Endodermal cell (in vitro differentiated cells): ENCODE results near the gene ENGASE. TPM values are rescaled to one million over a fixed set of nuclear protein-coding genes. Genes with fewer than 3 reads are reported as not detected.

ENCODE experiments used
- DNase-seq: peaks from one replicate; pipeline ENCODE4 v3.0.0-alpha.2; 2017
- H3K27ac ChIP-seq: 2 replicates; pipeline ENCODE4 v1.5.1; 2013; ENCODE audit warnings: mild to moderate bottlenecking, low read depth, low read length, moderate library complexity
- H3K27me3 ChIP-seq: 2 replicates; pipeline ENCODE4 v1.6.1; 2013; ENCODE audit warnings: mild to moderate bottlenecking, low read length, moderate library complexity; ENCODE audit not compliant: insufficient read depth, control insufficient read depth, poor library complexity, severe bottlenecking
- H3K36me3 ChIP-seq: 2 replicates; pipeline ENCODE4 v1.7.0; 2013; ENCODE audit warnings: mild to moderate bottlenecking, low read length, moderate library complexity; ENCODE audit not compliant: control insufficient read depth, insufficient read depth
- H3K4me1 ChIP-seq: one replicate; pipeline ENCODE4 v1.7.0; 2013; ENCODE audit warnings: low read length; ENCODE audit not compliant: control insufficient read depth, insufficient read depth
- H3K4me3 ChIP-seq: 2 replicates; pipeline ENCODE4 v1.5.1; 2013; ENCODE audit warnings: mild to moderate bottlenecking, low read length, moderate library complexity
- H3K9ac ChIP-seq: 2 replicates; pipeline ENCODE4 v1.6.1; 2013; ENCODE audit warnings: mild to moderate bottlenecking, low read length, moderate library complexity; ENCODE audit not compliant: poor library complexity, severe bottlenecking; ENCODE audit errors: extremely low read depth
- H3K9me3 ChIP-seq: 2 replicates; pipeline ENCODE4 v1.6.1; 2013; ENCODE audit warnings: mild to moderate bottlenecking, low read length, moderate library complexity; ENCODE audit not compliant: control insufficient read depth
- H3K27ac Mint-ChIP-seq: 2 replicates; pipeline ENCODE4 v1.8.0; 2020; ENCODE audit warnings: mixed read lengths
- H3K27me3 Mint-ChIP-seq: 2 replicates; pipeline ENCODE4 v1.8.0; 2021; ENCODE audit warnings: mild to moderate bottlenecking, mixed read lengths; ENCODE audit not compliant: insufficient read depth
- H3K36me3 Mint-ChIP-seq: 2 replicates; pipeline ENCODE4 v1.8.0; 2020; ENCODE audit warnings: low read depth, mixed read lengths
- H3K4me1 Mint-ChIP-seq: 2 replicates; pipeline ENCODE4 v1.8.0; 2020; ENCODE audit warnings: mixed read lengths
- H3K4me3 Mint-ChIP-seq: 2 replicates; pipeline ENCODE4 v1.8.0; 2020; ENCODE audit warnings: mild to moderate bottlenecking, moderate library complexity, mixed read lengths
- H3K9me3 Mint-ChIP-seq: 2 replicates; pipeline ENCODE4 v1.8.0; 2020; ENCODE audit warnings: mild to moderate bottlenecking, mixed read lengths
- WGBS, 2 experiments: methylation state at CpG; one replicate each; pipeline versions ENCODE4 v1.1.5 to v1.1.7; 2013; ENCODE audit warnings: missing lambda C conversion rate in 2 of 2, mixed read lengths in 1 of 2; ENCODE audit not compliant: insufficient coverage in 1 of 2, insufficient read length in 1 of 2; 5-methylcytosine and 5-hydroxymethylcytosine counted together
- total RNA-seq, 2 donors: library from RNA; stranded (reverse); fragmentation: NEBNext Ultra II Directional in 1 of 2; extraction: Animal tissue kit (Norgen Biotek cat#: 25700) in 1 of 2; gene quantifications; 2 replicates in 1 of 2; 3 replicates in 1 of 2; pipeline ENCODE4 v1.2.1, GENCODE V29; 2021
- TF ChIP-seq, protein P1 (sequence below): fragments of 200-600 bp; sonication (generic); conservative IDR thresholded peaks from 2 replicates; pipeline ENCODE4 v1.5.0; 2021; ENCODE audit warnings: antibody characterized with exemption, mild to moderate bottlenecking

The ENGASE gene
- total RNA-seq, 2 donors from 2014 or later, result 40.8 to 42.0 TPM

DNA sequence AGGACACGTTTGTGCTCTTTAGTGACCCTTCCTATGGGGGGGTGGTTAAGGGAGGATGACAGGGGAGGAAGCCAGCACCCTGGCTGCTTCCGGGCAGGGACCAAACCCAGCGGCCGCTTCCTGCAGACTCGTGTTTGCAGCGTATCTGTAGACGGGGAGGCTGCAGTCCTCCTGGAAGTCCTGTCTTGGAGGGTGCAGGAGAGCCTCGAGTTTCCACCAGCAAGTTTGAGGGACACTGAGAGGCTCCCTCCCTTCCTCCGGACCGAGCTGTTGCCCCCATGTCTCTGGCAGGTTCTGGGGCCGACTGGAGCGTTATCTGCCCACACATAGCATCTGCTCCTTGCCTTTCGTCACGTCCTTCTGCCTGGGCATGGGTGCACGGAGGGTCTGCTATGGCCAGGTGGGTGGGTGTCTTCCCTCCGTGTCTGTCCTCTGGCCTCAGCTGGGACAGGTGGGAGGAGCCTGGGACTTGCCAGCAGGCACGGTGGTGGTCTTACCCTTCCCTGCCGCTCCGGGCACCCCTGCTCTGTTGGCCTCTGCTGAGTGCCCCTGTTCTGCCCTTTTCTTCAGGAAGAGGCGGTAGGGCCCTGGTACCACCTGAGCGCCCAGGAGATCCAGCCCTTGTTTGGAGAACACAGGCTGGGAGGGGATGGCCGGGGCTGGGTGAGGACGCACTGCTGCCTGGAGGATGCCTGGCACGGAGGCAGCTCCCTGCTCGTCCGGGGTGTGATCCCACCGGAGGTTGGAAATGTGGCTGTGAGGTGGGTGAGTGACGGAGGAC is 8.8 kb downstream of the ENGASE start:
- Histone ChIP-seq H3K9ac (no peak overlapping the region), H3K9me3 (no peaks in the 10 kb centered on the region), H3K4me1 (no peaks in the 10 kb centered on the region), H3K27ac (no peak overlapping the region), H3K36me3 (peaks cover 17% of the 10 kb centered on the region), H3K4me3 (no peak overlapping the region), H3K27me3 (no peaks in the 10 kb centered on the region)
- Mint-ChIP-seq H3K27ac (no peak overlapping the region), H3K36me3 (peaks cover 40% of the 10 kb centered on the region), H3K4me1 (no peaks in the 10 kb centered on the region), H3K4me3 (no peak overlapping the region), H3K9me3 (peaks cover 1% of the 10 kb centered on the region), H3K27me3 (no peaks in the 10 kb centered on the region)
- no peak for DNase-seq
- TF ChIP-seq, protein P1, sequence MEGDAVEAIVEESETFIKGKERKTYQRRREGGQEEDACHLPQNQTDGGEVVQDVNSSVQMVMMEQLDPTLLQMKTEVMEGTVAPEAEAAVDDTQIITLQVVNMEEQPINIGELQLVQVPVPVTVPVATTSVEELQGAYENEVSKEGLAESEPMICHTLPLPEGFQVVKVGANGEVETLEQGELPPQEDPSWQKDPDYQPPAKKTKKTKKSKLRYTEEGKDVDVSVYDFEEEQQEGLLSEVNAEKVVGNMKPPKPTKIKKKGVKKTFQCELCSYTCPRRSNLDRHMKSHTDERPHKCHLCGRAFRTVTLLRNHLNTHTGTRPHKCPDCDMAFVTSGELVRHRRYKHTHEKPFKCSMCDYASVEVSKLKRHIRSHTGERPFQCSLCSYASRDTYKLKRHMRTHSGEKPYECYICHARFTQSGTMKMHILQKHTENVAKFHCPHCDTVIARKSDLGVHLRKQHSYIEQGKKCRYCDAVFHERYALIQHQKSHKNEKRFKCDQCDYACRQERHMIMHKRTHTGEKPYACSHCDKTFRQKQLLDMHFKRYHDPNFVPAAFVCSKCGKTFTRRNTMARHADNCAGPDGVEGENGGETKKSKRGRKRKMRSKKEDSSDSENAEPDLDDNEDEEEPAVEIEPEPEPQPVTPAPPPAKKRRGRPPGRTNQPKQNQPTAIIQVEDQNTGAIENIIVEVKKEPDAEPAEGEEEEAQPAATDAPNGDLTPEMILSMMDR, result no peak
- WGBS, 2 experiments, result 89 to 94% methylated on average over 22 to 28 of the region's 28 CpGs

DNA sequence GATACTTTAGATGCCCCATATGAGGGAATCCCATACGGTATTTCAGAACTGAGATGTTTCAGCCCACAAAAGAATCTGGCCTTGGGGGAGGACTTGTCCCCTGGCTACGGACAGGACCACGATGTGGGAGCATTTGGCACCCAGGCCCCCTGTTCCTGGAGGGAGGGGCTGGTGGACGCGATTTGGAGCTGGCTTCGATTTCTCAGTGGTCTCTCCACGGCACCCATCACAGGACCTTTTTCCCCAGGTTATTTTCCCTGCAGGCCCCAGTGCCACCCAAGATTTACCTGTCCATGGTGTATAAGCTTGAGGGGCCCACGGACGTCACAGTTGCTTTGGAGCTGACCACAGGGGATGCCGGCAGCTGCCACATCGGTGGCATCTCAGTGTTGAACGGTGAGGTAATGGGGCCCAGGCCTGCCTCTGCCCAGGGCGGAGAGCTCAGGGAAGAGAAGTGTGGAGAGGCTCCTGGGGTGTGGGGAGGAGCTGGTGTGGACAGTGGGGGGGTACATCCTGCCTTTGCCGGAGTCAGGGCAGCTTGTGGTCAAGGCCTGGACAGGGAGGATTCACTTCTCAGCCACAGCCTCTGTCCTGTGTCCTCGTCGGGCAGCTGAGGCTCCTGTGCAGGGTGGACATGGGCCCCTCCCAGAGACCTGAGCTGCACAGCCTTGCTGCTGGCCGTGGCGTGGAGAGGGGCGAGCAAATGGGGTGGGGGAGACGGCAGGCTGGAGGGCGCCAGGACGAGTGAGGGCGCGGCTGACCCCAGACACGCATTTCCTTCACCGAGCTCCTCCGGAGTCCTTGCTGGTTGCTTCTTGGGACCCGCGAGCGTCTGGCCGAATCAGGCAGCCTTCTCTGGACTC is 9.9 kb downstream of the ENGASE start:
- TF ChIP-seq, protein P1, result no peak
- no peaks in the 10 kb centered on the region for H3K27me3 Mint-ChIP-seq
- Histone ChIP-seq H3K27me3 (no peaks in the 10 kb centered on the region), H3K9ac (no peak overlapping the region), H3K36me3 (peaks cover 9% of the 10 kb centered on the region), H3K9me3 (no peaks in the 10 kb centered on the region), H3K4me1 (no peaks in the 10 kb centered on the region), H3K27ac (no peak overlapping the region), H3K4me3 (no peak overlapping the region)
- peaks cover 1% of the 10 kb centered on the region for H3K9me3 Mint-ChIP-seq
- no peak overlapping the region for H3K27ac Mint-ChIP-seq
- DNase-seq, result no peak
- no peak overlapping the region for H3K4me3 Mint-ChIP-seq
- peaks cover 33% of the 10 kb centered on the region for H3K36me3 Mint-ChIP-seq
- 95 to 96% methylated on average over 19 to 31 of the region's 31 CpGs for WGBS, 2 experiments
- H3K4me1 Mint-ChIP-seq, result no peaks in the 10 kb centered on the region

DNA sequence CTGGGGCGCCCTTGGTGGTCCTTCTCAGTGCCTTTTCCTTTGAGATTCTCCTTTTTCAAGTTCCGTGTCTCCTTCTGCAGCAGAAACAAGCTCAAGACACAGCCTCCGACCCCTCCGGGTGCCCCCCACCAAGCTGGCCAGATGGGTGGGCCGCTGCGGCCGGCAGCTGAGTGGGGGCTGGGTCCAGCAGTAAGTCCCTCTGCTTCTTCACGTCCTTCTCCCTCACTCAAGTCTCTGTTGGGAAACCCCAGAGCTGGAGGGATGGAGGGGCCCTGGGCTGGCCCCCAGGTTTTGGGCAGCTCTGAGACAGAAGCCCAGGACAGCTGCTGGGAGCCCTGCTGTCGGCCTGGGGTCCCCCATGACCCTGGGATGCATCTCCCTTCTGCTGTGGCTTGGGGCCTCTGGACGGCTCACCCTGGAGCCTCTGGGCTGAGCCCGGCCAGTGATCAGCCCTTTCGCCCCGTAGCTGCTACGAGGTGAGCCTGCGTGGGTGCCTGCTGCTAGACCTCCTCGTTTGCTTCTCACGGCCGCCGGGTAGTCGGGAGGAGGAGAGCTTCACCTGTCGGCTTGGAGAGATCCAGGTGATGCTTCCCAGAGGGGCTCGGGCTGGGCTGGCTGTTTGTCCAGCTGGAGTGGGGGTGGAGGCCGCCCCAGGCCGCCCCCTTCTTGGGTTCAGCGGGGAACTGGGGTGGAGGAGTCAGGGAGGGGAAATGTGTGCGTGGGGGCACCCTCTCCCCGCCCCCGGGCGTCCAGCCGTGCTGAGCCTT is 10.7 kb downstream of the ENGASE start:
- Histone ChIP-seq H3K9me3 (no peaks in the 10 kb centered on the region), H3K27ac (no peak overlapping the region), H3K4me3 (no peak overlapping the region), H3K27me3 (no peaks in the 10 kb centered on the region), H3K36me3 (peaks cover 9% of the 10 kb centered on the region), H3K9ac (no peak overlapping the region), H3K4me1 (no peaks in the 10 kb centered on the region)
- Mint-ChIP-seq H3K9me3 (peaks cover 1% of the 10 kb centered on the region), H3K27ac (no peak overlapping the region), H3K4me1 (no peaks in the 10 kb centered on the region), H3K4me3 (no peak overlapping the region), H3K36me3 (peaks cover 25% of the 10 kb centered on the region), H3K27me3 (no peaks in the 10 kb centered on the region)
- TF ChIP-seq, protein P1, result no peak
- DNase-seq, result no peak
- WGBS, 2 experiments, result 91 to 97% methylated on average over 15 to 30 of the region's 30 CpGs
